Fibroblast of the aortic adventitia (primary cell): ENCODE data around the gene IL10. TPM values are rescaled to one million over a fixed set of nuclear protein-coding genes. Genes with fewer than 3 reads are reported as not detected.
"Not testable (repeated sequence)": the region's sequence is repeated elsewhere in the genome, so short reads cannot be mapped to it uniquely, and the experiment has no call there.

ENCODE experiments used
- DNase-seq: peaks from one replicate; pipeline ENCODE4 v3.0.0-alpha.2; 2010; ENCODE audit warnings: low read depth
- H3K4me3 ChIP-seq: 2 replicates; pipeline ENCODE4 v1.5.1; 2011; ENCODE audit warnings: low read depth, mild to moderate bottlenecking, control low read depth, low read length, moderate library complexity
- CTCF ChIP-seq: IDR thresholded peaks from 2 replicates; pipeline ENCODE4 v1.5.1; 2011; ENCODE audit warnings: mild to moderate bottlenecking, low read length, control low read depth, inconsistent platforms; ENCODE audit not compliant: insufficient read depth
- total RNA-seq: library from RNA; depleted of rRNA; stranded (reverse); fragments of >200 nt; gene quantifications from 2 replicates; pipeline ENCODE4 v1.2.3, GENCODE V29; 2012; ENCODE audit warnings: low replicate concordance

IL10 gene
- total RNA-seq, 1 donor = not detected

- TF ChIP-seq CTCF = no peak
- no peak for DNase-seq
- no peak overlapping the region for H3K4me3 ChIP-seq
Observed at GRCh38 chr1:206768472-206769303, 3.6 kb downstream of the IL10 start.

GRCh38 chr1:206766251-206766856, 5.9 kb downstream of the IL10 start:
- TF ChIP-seq CTCF = no peak
- DNase-seq = peak; percentile 72
- no peak overlapping the region for H3K4me3 ChIP-seq

GRCh38 chr1:206765771-206766170, 6.5 kb downstream of the IL10 start:
- not testable (repeated sequence) for DNase-seq, H3K4me3 ChIP-seq

- not testable (repeated sequence) for H3K4me3 ChIP-seq, DNase-seq
Observed at GRCh38 chr1:206762741-206763364, 9.4 kb downstream of the IL10 start.

- no peak overlapping the region for H3K4me3 ChIP-seq
- DNase-seq = peak; percentile 17
- TF ChIP-seq CTCF = peak; percentile 54
Observed at GRCh38 chr1:206761159-206761768, 11.0 kb downstream of the IL10 start.

- no peak for TF ChIP-seq CTCF
Observed at GRCh38 chr1:206760590-206760989, 11.7 kb downstream of the IL10 start.

GRCh38 chr1:206757524-206758266, 14.6 kb downstream of the IL10 start:
- DNase-seq = no peak
- no peak for TF ChIP-seq CTCF
- no peak overlapping the region for H3K4me3 ChIP-seq

More at GRCh38 chr1:206760590-206760989, 11.7 kb downstream of the IL10 start:
- H3K4me3 ChIP-seq = no peak overlapping the region
- no peak for DNase-seq
